PC-3 (cell line): Measurements from ENCODE around the gene SEPTIN5. TPM values are rescaled to one million over a fixed set of nuclear protein-coding genes. Genes with fewer than 3 reads are reported as not detected.

ENCODE experiments used
- ATAC-seq: fragments of 200-7000 bp; cut with Tn5 transposase; 2 replicates; pipeline ENCODE4 v1.9.1; 2020; ENCODE audit warnings: mild to moderate bottlenecking, moderate library complexity
- BruUV-seq: library from RNA; stranded (reverse); fragments of 400-500 nt; replicated peaks from 2 replicates; lab custom pipeline; 2021; lab: Mats Ljungman, UMichigan
- CTCF ChIA-PET: fragments of 300-600 bp; sonication (Branson Sonifier 250); formaldehyde crosslinking; loops from one replicate; lab custom pipeline; 2022; ENCODE audit warnings: antibody characterized with exemption; lab: Charles Lee
- POLR2A ChIA-PET: fragments of 300-600 bp; sonication (Branson Sonifier 250); formaldehyde crosslinking; loops from one replicate; lab custom pipeline; 2022; ENCODE audit warnings: antibody characterized with exemption; ENCODE audit not compliant: unreplicated experiment; lab: Charles Lee
- DNase-seq: peaks from one replicate; pipeline ENCODE4 v3.0.0-alpha.2; 2015
- H2AFZ ChIP-seq: fragments of 300-600 bp; sonication (generic); 2 replicates; pipeline ENCODE4 v1.6.0; 2016; ENCODE audit warnings: antibody characterized with exemption, low read length
- H3F3A ChIP-seq: fragments of 300-600 bp; sonication (generic); one replicate; pipeline ENCODE4 v1.6.0; 2017; ENCODE audit warnings: antibody characterized with exemption, low read length, control low read depth, mild to moderate bottlenecking; ENCODE audit not compliant: unreplicated experiment
- H3K27ac ChIP-seq: fragments of 300-600 bp; sonication (generic); 2 replicates; pipeline ENCODE4 v1.5.1; 2016; ENCODE audit warnings: mild to moderate bottlenecking, low read length
- H3K27me3 ChIP-seq: fragments of 300-600 bp; sonication (generic); 2 replicates; pipeline ENCODE4 v1.6.1; 2016; ENCODE audit warnings: low read length, mixed read lengths
- H3K36me3 ChIP-seq: fragments of 300-600 bp; sonication (generic); 2 replicates; pipeline ENCODE4 v1.6.1; 2016; ENCODE audit warnings: low read depth, mixed run types, low read length, mixed read lengths
- H3K4me1 ChIP-seq: fragments of 300-600 bp; sonication (generic); 2 replicates; pipeline ENCODE4 v1.5.1; 2016; ENCODE audit warnings: low read length; ENCODE audit not compliant: insufficient read depth
- H3K4me2 ChIP-seq: fragments of 300-600 bp; sonication (generic); 2 replicates; pipeline ENCODE4 v1.6.0; 2016; ENCODE audit warnings: low read length
- H3K4me3 ChIP-seq: fragments of 300-600 bp; sonication (generic); 2 replicates; pipeline ENCODE4 v1.5.1; 2016; ENCODE audit warnings: mild to moderate bottlenecking, low read length, mixed read lengths
- H3K79me2 ChIP-seq: fragments of 300-600 bp; sonication (generic); 2 replicates; pipeline ENCODE4 v1.6.1; 2017; ENCODE audit warnings: low read length, mixed read lengths
- H3K9ac ChIP-seq: fragments of 300-600 bp; sonication (generic); 2 replicates; pipeline ENCODE4 v1.6.0; 2016; ENCODE audit warnings: mild to moderate bottlenecking, low read length
- H3K9me2 ChIP-seq: fragments of 300-600 bp; sonication (generic); replicated peaks from 2 replicates; pipeline ENCODE4 v1.6.1; 2016; ENCODE audit warnings: mixed run types, low read length, mixed read lengths
- H3K9me3 ChIP-seq: fragments of 300-600 bp; sonication (generic); 2 replicates; pipeline ENCODE4 v1.6.1; 2016; ENCODE audit warnings: low read length, mixed read lengths
- H4K20me1 ChIP-seq: fragments of 300-600 bp; sonication (generic); 2 replicates; pipeline ENCODE4 v1.6.1; 2016; ENCODE audit warnings: low read length, mixed read lengths
- CTCF ChIP-seq: fragments of 300-600 bp; sonication (generic); conservative IDR thresholded peaks from 2 replicates; pipeline ENCODE4 v1.5.1; 2017; ENCODE audit warnings: antibody characterized with exemption, low read depth, mild to moderate bottlenecking, low read length
- EZH2 ChIP-seq: fragments of 300-600 bp; sonication (generic); IDR thresholded peaks from one replicate; pipeline ENCODE4 v1.6.1; 2017; ENCODE audit warnings: antibody characterized with exemption, mild to moderate bottlenecking, low read length; ENCODE audit not compliant: unreplicated experiment
- EZH2phosphoT487 ChIP-seq: fragments of 300-600 bp; sonication (generic); IDR thresholded peaks from 2 replicates; pipeline ENCODE4 v1.6.1; 2018; ENCODE audit warnings: mild to moderate bottlenecking, antibody characterized with exemption, low read length, borderline replicate concordance
- intact Hi-C: fragments of 100-400 bp; cut with micrococcal nuclease; formaldehyde crosslinking; loops from 2 replicates; pipeline ENCODE4 v1.9.0; 2023
- total RNA-seq: library from RNA; depleted of rRNA; stranded (reverse); fragments of >200 nt; gene quantifications from 2 replicates; pipeline ENCODE4 v1.2.3, GENCODE V29; 2014

SEPTIN5 gene
- total RNA-seq, 1 experiment from 2014 or later, result 27.5 TPM

- Histone ChIP-seq H3K27ac (no peak overlapping the region), H3F3A (no peaks in the 10 kb centered on the region), H3K4me2 (no peak overlapping the region), H2AFZ (no peak overlapping the region), H3K79me2 (no peaks in the 10 kb centered on the region), H3K9me2 (no peaks in the 10 kb centered on the region), H3K27me3 (no peaks in the 10 kb centered on the region), H3K9me3 (no peaks in the 10 kb centered on the region), H3K4me3 (no peak overlapping the region), H3K4me1 (no peaks in the 10 kb centered on the region), H4K20me1 (no peaks in the 10 kb centered on the region), H3K36me3 (no peaks in the 10 kb centered on the region), H3K9ac (no peak overlapping the region)
- BruUV-seq, result no TSS peak
- ChIA-PET POLR2A (no interaction called here), CTCF (no interaction called here)
- DNase-seq (no peak), ATAC-seq (no peak)
- TF ChIP-seq EZH2, result no peak
- no peak for TF ChIP-seq EZH2phosphoT487
- no peak for TF ChIP-seq CTCF
- intact Hi-C loops, result no loop called here
Observed at GRCh38 chr22:19743081-19743480, 28.8 kb downstream of the SEPTIN5 start.

GRCh38 chr22:19743651-19744050, 29.3 kb downstream of the SEPTIN5 start:
- no peaks in the 10 kb centered on the region for H4K20me1 ChIP-seq
- no peak for ATAC-seq
- no peaks in the 10 kb centered on the region for H3K36me3 ChIP-seq
- no peak overlapping the region for H3K4me2 ChIP-seq
- BruUV-seq, result no TSS peak
- CTCF ChIA-PET, result no interaction called here
- H3K4me3 ChIP-seq, result no peak overlapping the region
- intact Hi-C loops, result no loop called here
- no peak overlapping the region for H3K9ac ChIP-seq
- no peaks in the 10 kb centered on the region for H3K9me3 ChIP-seq
- no peaks in the 10 kb centered on the region for H3K27me3 ChIP-seq
- no peak overlapping the region for H2AFZ ChIP-seq
- H3F3A ChIP-seq, result no peaks in the 10 kb centered on the region
- DNase-seq, result no peak
- no peaks in the 10 kb centered on the region for H3K79me2 ChIP-seq
- no peak overlapping the region for H3K27ac ChIP-seq
- TF ChIP-seq EZH2phosphoT487 (no peak), CTCF (no peak), EZH2 (no peak)
- no peaks in the 10 kb centered on the region for H3K9me2 ChIP-seq
- no peaks in the 10 kb centered on the region for H3K4me1 ChIP-seq
- POLR2A ChIA-PET, result no interaction called here

- no peaks in the 10 kb centered on the region for H4K20me1 ChIP-seq
- H3K9me3 ChIP-seq, result no peaks in the 10 kb centered on the region
- no peaks in the 10 kb centered on the region for H3K4me1 ChIP-seq
- intact Hi-C loops, result no loop called here
- no TSS peak for BruUV-seq
- H3K4me3 ChIP-seq, result no peak overlapping the region
- CTCF ChIA-PET, result interaction anchor here (0.5 kb wide), 1 partner anchor 221 kb away, joined by 3 read pairs; no protein-coding TSS in a partner anchor
- H2AFZ ChIP-seq, result no peak overlapping the region
- no peak overlapping the region for H3K9ac ChIP-seq
- H3K79me2 ChIP-seq, result no peaks in the 10 kb centered on the region
- no peak overlapping the region for H3K27ac ChIP-seq
- H3K4me2 ChIP-seq, result no peak overlapping the region
- no peaks in the 10 kb centered on the region for H3K36me3 ChIP-seq
- H3K27me3 ChIP-seq, result no peaks in the 10 kb centered on the region
- no peak for DNase-seq
- no peak for ATAC-seq
- no peaks in the 10 kb centered on the region for H3K9me2 ChIP-seq
- H3F3A ChIP-seq, result no peaks in the 10 kb centered on the region
- POLR2A ChIA-PET, result no interaction called here
- no peak for TF ChIP-seq EZH2phosphoT487
- no peak for TF ChIP-seq EZH2
- no peak for TF ChIP-seq CTCF
Observed at GRCh38 chr22:19744350-19745006, 30.2 kb downstream of the SEPTIN5 start.
